ENCODE results near the gene MFRP.

MFRP gene

DNA sequence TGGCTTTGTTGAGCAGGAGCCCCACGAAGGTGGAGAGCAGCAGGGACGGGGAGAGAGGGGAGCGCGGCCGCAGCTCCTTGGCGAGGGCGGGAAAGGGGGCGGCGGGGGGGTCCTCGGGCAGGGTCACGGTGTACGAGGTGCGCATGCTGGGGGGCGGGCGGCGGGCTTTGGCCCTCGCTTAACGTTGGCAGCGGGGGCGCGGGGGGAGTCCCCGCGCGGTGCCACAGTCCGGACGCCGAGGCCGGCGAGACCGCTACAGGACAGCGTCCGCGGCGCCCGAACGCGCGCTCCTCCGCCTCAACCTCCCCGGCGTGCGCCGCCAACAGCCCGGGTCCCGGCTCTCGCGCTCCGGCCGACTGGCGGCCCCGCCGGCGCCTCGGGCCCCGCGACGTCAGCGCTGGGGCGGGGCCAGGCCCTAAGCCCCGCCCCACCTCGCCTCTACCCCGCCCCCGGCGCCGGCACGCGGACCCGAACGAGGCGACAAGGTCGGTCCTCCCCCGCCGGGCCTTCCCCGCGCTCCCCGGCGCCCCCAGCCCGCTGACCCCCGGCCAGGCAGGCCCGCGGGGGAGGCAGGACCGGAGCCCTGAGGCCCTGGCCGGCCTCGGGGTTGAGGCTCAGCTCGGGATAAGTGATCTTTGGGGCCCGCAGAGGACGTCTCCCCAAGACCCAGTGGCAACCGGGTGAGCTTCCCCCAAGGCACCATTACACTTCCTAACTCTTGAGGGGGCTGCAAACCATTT is 17.5 kb upstream of the MFRP start:
- Histone ChIP-seq H3K4me1 (ENCODE audit: low read depth, poor library complexity, severe bottlenecking) (peaks cover 5% of the 10 kb centered on the region), H3K79me2 (ENCODE audit: insufficient read depth, low read depth) (no peaks in the 10 kb centered on the region), H3K4me3 (IDR thresholded peaks at IDR 0.05; ENCODE audit: insufficient read depth, low read depth, low read length) (no peak overlapping the region), H4K20me1 (ENCODE audit: insufficient read depth) (no peaks in the 10 kb centered on the region), H3K4me2 (peak overlapping the region; percentile 42; the same call in 1 of the 2 replicates), H3K27ac (no peak overlapping the region), H2AFZ (ENCODE audit: low read depth) (peak overlapping the region; percentile 67; the same call in 1 of the 2 replicates), H3K36me3 (ENCODE audit: insufficient read depth) (no peaks in the 10 kb centered on the region), H3K9ac (peak overlapping the region; percentile 12; the same call in 1 of the 2 replicates), H3K27me3 (ENCODE audit: insufficient read depth, low read depth) (peaks cover 3% of the 10 kb centered on the region; the same call in 1 of the 2 replicates)
- TF ChIP-seq, protein P1, sequence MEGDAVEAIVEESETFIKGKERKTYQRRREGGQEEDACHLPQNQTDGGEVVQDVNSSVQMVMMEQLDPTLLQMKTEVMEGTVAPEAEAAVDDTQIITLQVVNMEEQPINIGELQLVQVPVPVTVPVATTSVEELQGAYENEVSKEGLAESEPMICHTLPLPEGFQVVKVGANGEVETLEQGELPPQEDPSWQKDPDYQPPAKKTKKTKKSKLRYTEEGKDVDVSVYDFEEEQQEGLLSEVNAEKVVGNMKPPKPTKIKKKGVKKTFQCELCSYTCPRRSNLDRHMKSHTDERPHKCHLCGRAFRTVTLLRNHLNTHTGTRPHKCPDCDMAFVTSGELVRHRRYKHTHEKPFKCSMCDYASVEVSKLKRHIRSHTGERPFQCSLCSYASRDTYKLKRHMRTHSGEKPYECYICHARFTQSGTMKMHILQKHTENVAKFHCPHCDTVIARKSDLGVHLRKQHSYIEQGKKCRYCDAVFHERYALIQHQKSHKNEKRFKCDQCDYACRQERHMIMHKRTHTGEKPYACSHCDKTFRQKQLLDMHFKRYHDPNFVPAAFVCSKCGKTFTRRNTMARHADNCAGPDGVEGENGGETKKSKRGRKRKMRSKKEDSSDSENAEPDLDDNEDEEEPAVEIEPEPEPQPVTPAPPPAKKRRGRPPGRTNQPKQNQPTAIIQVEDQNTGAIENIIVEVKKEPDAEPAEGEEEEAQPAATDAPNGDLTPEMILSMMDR (conservative IDR thresholded peaks at IDR 0.05; ENCODE audit: low read depth, low read length) = no peak

DNA sequence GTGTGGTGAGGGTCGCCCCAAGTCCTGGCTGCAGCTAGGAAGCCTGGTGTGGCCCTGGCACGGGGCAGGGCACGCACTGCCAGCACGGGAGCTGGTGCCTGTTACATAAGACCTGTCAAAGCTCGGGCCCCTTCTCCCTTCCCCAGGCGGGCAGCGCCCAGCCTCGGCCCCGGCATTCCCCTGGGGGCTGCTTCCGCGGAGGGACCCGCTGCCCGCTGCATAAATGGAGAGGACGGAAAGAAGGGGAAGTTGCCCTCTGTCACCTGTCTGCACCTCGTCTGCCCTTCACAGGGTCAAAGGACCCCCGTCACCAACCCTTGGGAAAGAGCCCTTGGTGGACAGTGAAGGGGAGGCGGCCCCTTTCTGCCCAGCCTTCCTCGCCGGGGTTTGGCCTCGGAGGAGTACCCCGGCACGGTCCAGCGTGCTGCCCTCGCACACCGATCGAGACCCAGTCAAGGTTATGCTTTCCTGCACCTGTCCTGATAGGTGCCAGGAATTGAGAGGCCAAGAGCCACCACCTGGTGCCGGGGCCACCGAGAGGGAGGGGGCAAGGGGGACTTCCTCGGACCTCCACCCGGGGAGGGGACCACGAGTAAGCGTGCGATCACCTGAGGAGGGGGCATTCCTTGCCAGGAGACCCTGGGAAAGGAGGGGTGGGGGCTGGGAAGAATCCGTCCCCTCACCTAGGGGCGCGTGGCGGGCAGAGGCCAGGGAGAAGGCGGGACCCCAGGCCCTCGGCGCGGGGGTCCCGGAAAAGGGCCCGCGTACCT is 16.8 kb upstream of the MFRP start:
- Histone ChIP-seq H3K9ac (peak overlapping the region; percentile 12; the same call in 1 of the 2 replicates), H2AFZ (ENCODE audit: low read depth) (no peak overlapping the region; the same call in 1 of the 2 replicates), H3K4me1 (ENCODE audit: low read depth, poor library complexity, severe bottlenecking) (peaks cover 5% of the 10 kb centered on the region), H3K4me3 (IDR thresholded peaks at IDR 0.05; ENCODE audit: insufficient read depth, low read depth, low read length) (no peak overlapping the region), H3K27me3 (ENCODE audit: insufficient read depth, low read depth) (peaks cover 3% of the 10 kb centered on the region; the same call in 1 of the 2 replicates), H3K36me3 (ENCODE audit: insufficient read depth) (no peaks in the 10 kb centered on the region), H3K27ac (no peak overlapping the region), H3K79me2 (ENCODE audit: insufficient read depth, low read depth) (no peaks in the 10 kb centered on the region), H4K20me1 (ENCODE audit: insufficient read depth) (no peaks in the 10 kb centered on the region), H3K4me2 (no peak overlapping the region)
- TF ChIP-seq, protein P1 (conservative IDR thresholded peaks at IDR 0.05; ENCODE audit: low read depth, low read length) = no peak

DNA sequence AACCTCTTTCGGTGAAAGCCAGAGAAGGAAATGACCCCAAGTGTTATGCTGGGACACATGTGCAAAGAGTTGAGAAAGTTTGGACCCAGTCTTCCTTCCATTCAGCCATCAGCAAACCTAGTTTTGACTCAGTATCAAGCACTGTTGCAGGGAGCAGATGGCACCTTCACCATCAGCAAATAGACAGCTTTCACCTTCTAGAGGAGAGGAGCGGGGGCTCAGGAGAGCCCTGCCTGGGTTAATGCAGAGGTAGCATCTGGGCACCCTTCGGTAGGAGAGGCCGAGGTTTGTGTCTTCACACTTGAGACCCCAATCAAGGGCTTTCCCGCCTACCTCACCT is 16.2 kb upstream of the MFRP start:
- TF ChIP-seq, protein P1 (conservative IDR thresholded peaks at IDR 0.05; ENCODE audit: low read depth, low read length) = no peak
- Histone ChIP-seq H2AFZ (ENCODE audit: low read depth) (no peak overlapping the region), H3K27ac (no peak overlapping the region), H3K9ac (no peak overlapping the region), H3K4me1 (ENCODE audit: low read depth, poor library complexity, severe bottlenecking) (peaks cover 5% of the 10 kb centered on the region), H4K20me1 (ENCODE audit: insufficient read depth) (no peaks in the 10 kb centered on the region), H3K4me3 (IDR thresholded peaks at IDR 0.05; ENCODE audit: insufficient read depth, low read depth, low read length) (no peak overlapping the region), H3K27me3 (ENCODE audit: insufficient read depth, low read depth) (peaks cover 3% of the 10 kb centered on the region; the same call in 1 of the 2 replicates), H3K36me3 (ENCODE audit: insufficient read depth) (no peaks in the 10 kb centered on the region), H3K79me2 (ENCODE audit: insufficient read depth, low read depth) (no peaks in the 10 kb centered on the region), H3K4me2 (no peak overlapping the region)

DNA sequence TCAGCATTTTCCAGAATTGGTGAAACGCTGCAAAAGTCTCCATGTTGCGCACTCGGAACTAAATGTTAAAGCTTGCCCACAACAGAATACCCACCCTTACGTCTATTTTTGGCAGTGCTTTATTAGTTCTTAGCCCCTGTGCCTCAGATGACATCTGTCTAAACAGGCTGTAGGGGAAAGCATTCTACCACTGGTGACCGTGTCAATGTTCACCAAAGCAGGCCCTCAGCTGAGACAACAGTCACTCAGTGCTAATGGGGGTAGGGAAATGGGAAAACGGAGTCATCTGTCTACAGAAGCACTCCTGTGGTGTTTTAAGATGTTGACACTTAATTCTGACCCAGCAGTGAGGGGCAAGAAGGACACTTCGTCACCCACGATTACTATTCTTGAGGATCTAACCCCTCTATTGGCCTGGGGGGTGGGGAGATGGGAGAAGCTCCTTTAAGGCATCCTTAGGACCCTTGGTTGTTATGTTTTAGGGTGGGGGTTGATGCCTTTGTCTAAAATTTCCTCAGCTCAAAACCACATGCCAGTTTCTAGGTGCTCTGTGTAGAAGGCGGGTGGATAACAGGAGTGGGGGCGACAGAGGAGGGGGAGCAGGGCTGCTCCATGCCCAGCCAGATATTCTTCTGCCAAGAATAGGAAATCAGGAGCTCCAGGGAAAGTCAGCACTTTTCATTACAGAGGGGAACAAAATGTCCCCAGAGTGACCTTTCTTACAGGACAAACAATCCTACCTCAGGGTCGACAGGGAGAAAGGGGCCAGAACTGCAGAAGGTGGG is 15.6 kb upstream of the MFRP start:
- no peak overlapping the region for H3K9ac ChIP-seq
- no peaks in the 10 kb centered on the region for H4K20me1 ChIP-seq (ENCODE audit: insufficient read depth)
- no peaks in the 10 kb centered on the region for H3K36me3 ChIP-seq (ENCODE audit: insufficient read depth)
- no peak overlapping the region for H3K4me2 ChIP-seq
- TF ChIP-seq, protein P1 (conservative IDR thresholded peaks at IDR 0.05; ENCODE audit: low read depth, low read length) = no peak
- no peak overlapping the region for H3K4me3 ChIP-seq (IDR thresholded peaks at IDR 0.05; ENCODE audit: insufficient read depth, low read depth, low read length)
- no peak overlapping the region for H2AFZ ChIP-seq (ENCODE audit: low read depth)
- peaks cover 3% of the 10 kb centered on the region; the same call in 1 of the 2 replicates for H3K27me3 ChIP-seq (ENCODE audit: insufficient read depth, low read depth)
- H3K4me1 ChIP-seq (ENCODE audit: low read depth, poor library complexity, severe bottlenecking) = peaks cover 5% of the 10 kb centered on the region
- no peaks in the 10 kb centered on the region for H3K79me2 ChIP-seq (ENCODE audit: insufficient read depth, low read depth)
- no peak overlapping the region for H3K27ac ChIP-seq
